ENCODE results near the gene STK25. TPM values are rescaled to one million over a fixed set of nuclear protein-coding genes. Genes with fewer than 3 reads are reported as not detected.

Gene STK25
- total RNA-seq, 2 donors from 2014 or later = 94.5 to 173 TPM

DNA sequence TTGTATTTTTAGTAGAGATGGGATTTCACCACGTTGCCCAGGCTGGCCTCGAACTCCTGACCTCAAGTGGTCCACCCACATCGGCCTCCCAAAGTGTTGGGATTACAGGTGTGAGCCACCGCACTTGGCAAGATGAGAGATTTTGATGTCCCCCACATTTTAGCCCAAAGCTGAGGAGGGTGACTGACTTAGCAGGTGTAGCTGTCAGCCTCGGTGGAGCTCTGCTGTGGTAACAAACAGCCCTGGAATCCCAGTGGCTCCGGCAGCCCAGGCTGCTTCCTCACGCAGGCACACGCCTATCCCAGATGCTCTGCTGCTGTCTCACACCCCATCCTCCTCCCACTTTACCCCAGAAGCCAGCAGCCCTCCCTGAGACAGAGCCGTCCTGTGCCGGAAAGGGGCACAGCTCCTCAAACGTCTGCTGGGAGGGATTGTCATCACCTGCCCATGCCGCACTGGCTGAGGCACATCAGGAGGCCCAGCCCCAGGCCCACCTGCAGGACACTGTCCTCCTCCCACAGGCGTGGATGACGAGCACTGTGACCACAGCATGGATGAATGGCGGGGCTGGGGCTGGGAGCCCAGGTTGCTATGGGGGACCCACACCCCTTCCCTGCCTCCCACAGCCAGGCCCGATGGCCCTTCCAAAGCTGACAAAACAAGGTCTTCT lies 39.5 kb upstream of the STK25 start:
- Histone ChIP-seq H3K9me3 (no peaks in the 10 kb centered on the region), H3K27me3 (no peaks in the 10 kb centered on the region), H3K4me1 (peaks cover 0 to 18% of the 10 kb centered on the region in 2 donors), H3K36me3 (no peaks in the 10 kb centered on the region), H3K27ac (no peak overlapping the region), H3K4me3 (no peak overlapping the region)
- TF ChIP-seq, protein P1, sequence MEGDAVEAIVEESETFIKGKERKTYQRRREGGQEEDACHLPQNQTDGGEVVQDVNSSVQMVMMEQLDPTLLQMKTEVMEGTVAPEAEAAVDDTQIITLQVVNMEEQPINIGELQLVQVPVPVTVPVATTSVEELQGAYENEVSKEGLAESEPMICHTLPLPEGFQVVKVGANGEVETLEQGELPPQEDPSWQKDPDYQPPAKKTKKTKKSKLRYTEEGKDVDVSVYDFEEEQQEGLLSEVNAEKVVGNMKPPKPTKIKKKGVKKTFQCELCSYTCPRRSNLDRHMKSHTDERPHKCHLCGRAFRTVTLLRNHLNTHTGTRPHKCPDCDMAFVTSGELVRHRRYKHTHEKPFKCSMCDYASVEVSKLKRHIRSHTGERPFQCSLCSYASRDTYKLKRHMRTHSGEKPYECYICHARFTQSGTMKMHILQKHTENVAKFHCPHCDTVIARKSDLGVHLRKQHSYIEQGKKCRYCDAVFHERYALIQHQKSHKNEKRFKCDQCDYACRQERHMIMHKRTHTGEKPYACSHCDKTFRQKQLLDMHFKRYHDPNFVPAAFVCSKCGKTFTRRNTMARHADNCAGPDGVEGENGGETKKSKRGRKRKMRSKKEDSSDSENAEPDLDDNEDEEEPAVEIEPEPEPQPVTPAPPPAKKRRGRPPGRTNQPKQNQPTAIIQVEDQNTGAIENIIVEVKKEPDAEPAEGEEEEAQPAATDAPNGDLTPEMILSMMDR (IDR thresholded peaks at IDR 0.05) = no peak
- DNase-seq (ENCODE audit: low spot score) = no peak

DNA sequence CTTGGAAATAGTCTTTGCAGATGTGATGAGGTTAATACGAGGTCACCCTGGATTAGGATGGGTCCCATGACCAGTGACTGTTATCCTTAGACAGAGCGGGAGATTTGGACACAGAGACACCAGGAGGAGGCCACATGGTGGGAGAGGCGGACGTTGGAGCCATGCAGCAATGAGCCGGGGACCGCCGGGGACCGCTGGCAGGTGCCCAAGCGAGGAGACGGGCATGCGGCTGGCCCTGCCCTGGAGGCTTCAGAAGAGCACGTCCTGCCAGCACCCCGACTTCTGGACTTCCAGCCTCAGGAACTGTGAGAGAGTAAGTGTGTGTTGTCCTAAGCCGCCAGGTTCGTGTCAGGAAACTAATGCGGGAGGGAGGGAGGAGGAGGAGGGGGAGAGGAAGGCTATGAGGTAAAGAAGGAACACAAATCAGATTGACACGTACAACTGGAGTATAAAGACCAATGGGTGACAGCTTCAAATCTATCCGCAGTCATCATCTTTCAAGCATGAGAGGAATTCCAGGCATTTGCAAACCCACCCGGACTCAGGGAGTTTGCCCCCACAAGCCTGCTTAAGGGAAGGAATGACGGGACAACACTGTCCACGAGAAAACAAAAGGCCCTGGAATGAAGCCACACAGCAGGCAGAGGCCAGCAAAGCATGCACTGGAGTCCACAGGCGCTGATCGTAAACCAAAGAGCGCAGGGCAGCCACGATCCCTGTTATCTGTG lies 38.6 kb upstream of the STK25 start:
- no peak for DNase-seq (ENCODE audit: low spot score)
- H3K36me3 ChIP-seq = no peaks in the 10 kb centered on the region
- peaks cover 0 to 23% of the 10 kb centered on the region in 2 donors for H3K4me1 ChIP-seq
- H3K4me3 ChIP-seq = no peak overlapping the region
- TF ChIP-seq, protein P1 (IDR thresholded peaks at IDR 0.05) = no peak
- no peak overlapping the region for H3K27ac ChIP-seq
- H3K27me3 ChIP-seq = no peaks in the 10 kb centered on the region
- H3K9me3 ChIP-seq = no peaks in the 10 kb centered on the region

DNA sequence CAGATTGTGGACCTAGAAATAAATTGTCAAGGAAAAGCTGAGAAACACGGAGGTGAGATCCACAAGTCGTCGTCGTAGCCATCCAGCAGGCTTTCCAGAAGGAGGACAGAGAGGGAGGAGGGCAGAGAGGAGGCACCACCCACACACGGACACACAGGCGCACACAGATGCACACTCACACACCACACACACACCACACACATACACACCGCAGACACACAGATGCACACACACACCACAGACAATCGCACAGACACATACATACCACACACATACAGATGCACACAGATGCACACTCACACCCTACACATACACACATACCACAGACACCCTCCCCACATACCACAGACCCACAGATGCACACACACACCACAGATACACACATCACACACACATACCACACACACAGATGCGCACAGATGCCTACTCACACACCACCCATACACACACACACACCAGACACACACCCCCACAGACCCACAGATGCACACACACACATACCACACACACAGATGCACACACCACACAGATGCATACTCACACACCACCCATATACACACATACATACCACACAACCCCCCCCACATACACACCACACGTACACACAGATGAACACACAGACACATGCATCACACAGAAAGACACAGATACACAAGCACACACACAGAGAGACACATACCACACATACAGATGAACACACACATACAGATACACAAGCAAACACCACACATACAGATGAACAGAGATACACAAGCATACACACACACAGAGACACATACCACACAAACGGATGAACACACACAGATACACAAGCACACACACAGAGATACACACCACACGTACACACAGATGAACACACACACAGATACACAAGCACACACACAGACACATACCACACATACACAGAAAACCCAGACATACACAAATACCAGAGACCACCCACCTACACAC lies 37.4 kb upstream of the STK25 start:
- DNase-seq (ENCODE audit: low spot score) = no peak

DNA sequence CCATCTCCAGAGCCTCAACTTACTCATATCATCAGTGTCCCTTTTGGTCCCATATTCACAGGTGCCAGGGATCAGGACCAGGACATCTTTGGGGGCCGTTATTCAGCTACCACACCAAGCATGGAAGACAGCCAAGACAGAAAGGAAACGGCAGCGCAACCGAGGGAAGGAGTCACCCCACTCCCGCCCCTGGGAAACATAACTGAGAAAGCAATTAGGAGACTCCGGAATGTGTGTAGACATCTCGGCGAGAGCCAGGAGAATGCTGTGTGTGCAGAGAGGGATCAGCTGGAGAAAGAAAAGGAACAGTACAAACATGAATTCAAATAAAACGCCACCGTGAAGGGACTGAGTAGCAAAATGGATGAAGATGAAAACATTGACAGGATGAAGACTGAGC lies 36.7 kb upstream of the STK25 start:
- Histone ChIP-seq H3K27me3 (no peaks in the 10 kb centered on the region), H3K4me1 (peaks cover 0 to 41% of the 10 kb centered on the region in 2 donors), H3K4me3 (no peak overlapping the region), H3K9me3 (no peaks in the 10 kb centered on the region), H3K36me3 (no peaks in the 10 kb centered on the region), H3K27ac (no peak overlapping the region)
- TF ChIP-seq, protein P1 (IDR thresholded peaks at IDR 0.05) = no peak
- no peak for DNase-seq (ENCODE audit: low spot score)

More for the DNA sequence above, 37.4 kb upstream of the STK25 start:
- Histone ChIP-seq H3K36me3 (no peaks in the 10 kb centered on the region), H3K27ac (no peak overlapping the region), H3K4me1 (peaks cover 0 to 34% of the 10 kb centered on the region in 2 donors), H3K4me3 (no peak overlapping the region), H3K9me3 (no peaks in the 10 kb centered on the region), H3K27me3 (no peaks in the 10 kb centered on the region)
- TF ChIP-seq, protein P1 (IDR thresholded peaks at IDR 0.05) = no peak

DNA sequence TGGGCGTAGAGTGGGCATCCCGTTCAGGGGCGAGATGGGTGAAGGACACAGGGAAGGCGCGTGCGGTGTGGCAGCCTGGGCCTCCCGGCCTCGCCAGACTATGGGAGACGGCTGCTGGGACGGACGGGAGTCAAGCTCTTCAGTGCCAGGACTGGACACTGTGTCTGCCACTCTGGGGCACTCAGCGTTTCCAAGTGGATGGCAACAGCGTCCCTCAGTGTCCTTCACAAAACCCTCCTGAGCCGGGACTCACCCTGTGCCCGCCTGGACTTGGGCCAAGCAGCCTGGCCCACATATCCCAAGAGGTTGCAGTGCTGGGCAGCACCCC lies 33.9 kb upstream of the STK25 start:
- peak overlapping the region in 1 of 2 donors; percentile 71 for H3K27ac ChIP-seq
- H3K4me1 ChIP-seq = peaks cover 0 to 43% of the 10 kb centered on the region in 2 donors
- no peaks in the 10 kb centered on the region for H3K27me3 ChIP-seq
- no peaks in the 10 kb centered on the region for H3K36me3 ChIP-seq
- H3K4me3 ChIP-seq = peak overlapping the region in 1 of 2 donors; percentile 51
- TF ChIP-seq, protein P1 (IDR thresholded peaks at IDR 0.05) = no peak
- DNase-seq (ENCODE audit: low spot score) = no peak
- H3K9me3 ChIP-seq = no peaks in the 10 kb centered on the region

Data from right atrium auricular region (tissue), 2 donors.